C4-2B (cell line): ENCODE results near the gene PDLIM5.

Experiments
- CTCF ChIP-seq: fragments of 450-650 bp; conservative IDR thresholded peaks from 2 replicates; pipeline ENCODE4 v1.5.1; 2017; ENCODE audit warnings: mild to moderate bottlenecking
- ZFX ChIP-seq: fragments of 450-650 bp; IDR thresholded peaks from 2 replicates; pipeline ENCODE4 v1.6.1; 2017

GRCh38 chr4:94577136-94577535, 125.4 kb downstream of the PDLIM5 start:
- TF ChIP-seq CTCF (no peak), ZFX (no peak)
